B cell (primary cell): Measurements from ENCODE around the gene CTNNA3. TPM values are rescaled to one million over a fixed set of nuclear protein-coding genes. Genes with fewer than 3 reads are reported as not detected.

Experiments
- ATAC-seq: fragments of 200-7000 bp; cut with Tn5 transposase; one replicate; pipeline ENCODE4 v1.10.0; 2021; ENCODE audit warnings: low read depth, mild to moderate bottlenecking, moderate number of reproducible peaks, moderate library complexity
- CTCF ChIA-PET: fragments of 350-600 bp; sonication (Branson Sonifier 250); formaldehyde crosslinking; loops from one replicate; lab custom pipeline; 2021; ENCODE audit warnings: antibody characterized with exemption, inconsistent platforms; lab: Charles Lee
- POLR2A ChIA-PET: fragments of 350-600 bp; sonication (Branson Sonifier 250); formaldehyde crosslinking; loops from one replicate; lab custom pipeline; 2021; ENCODE audit warnings: antibody characterized with exemption; lab: Charles Lee
- DNase-seq: peaks from one replicate; pipeline ENCODE4 v3.0.0; 2013
- H2AFZ ChIP-seq: 2 replicates; pipeline ENCODE4 v1.6.1; 2012; ENCODE audit warnings: mild to moderate bottlenecking, low read depth, low read length; ENCODE audit not compliant: insufficient read depth, poor library complexity, severe bottlenecking
- H3K27ac ChIP-seq, 2 donors: 1 replicate in 1 of 2; 2 replicates in 1 of 2; pipeline ENCODE4 v1.5.1; 2012 to 2013; ENCODE audit warnings: low read length in 2 of 2, mild to moderate bottlenecking in 2 of 2, moderate library complexity in 1 of 2
- H3K27me3 ChIP-seq, 4 experiments: fragments of 200-600 bp in 1 of 4; sonication (generic) in 1 of 4; replicated peaks in 1 of 4; 1 replicate in 2 of 4; 2 replicates in 2 of 4; pipeline versions ENCODE4 v1.6.1 to v1.7.0; 2013 to 2016; ENCODE audit warnings: low read length in 3 of 4, mild to moderate bottlenecking in 2 of 4, mixed read lengths in 1 of 4, moderate library complexity in 1 of 4; ENCODE audit not compliant: insufficient read depth in 4 of 4, control insufficient read depth in 3 of 4; ENCODE audit errors: control extremely low read depth in 1 of 4
- H3K36me3 ChIP-seq, 2 experiments: replicated peaks in 1 of 2; 1 replicate in 1 of 2; 2 replicates in 1 of 2; pipeline versions ENCODE4 v1.6.1 to v1.7.1; 2013; ENCODE audit warnings: low read length in 1 of 2; ENCODE audit not compliant: insufficient read depth in 2 of 2, control insufficient read depth in 1 of 2; ENCODE audit errors: control extremely low read depth in 1 of 2, extremely low read depth in 1 of 2
- H3K4me1 ChIP-seq, 2 donors: fragments of 200-600 bp in 1 of 2; sonication (generic) in 1 of 2; 1 replicate in 1 of 2; 2 replicates in 1 of 2; pipeline versions ENCODE4 v1.5.1 to v1.6.1; 2013 to 2017; ENCODE audit warnings: low read length in 2 of 2; ENCODE audit not compliant: control insufficient read depth in 2 of 2, insufficient read depth in 2 of 2
- H3K4me2 ChIP-seq: replicated peaks from 2 replicates; pipeline ENCODE3; 2012; ENCODE audit warnings: mild to moderate bottlenecking, low read depth, low read length; ENCODE audit not compliant: poor library complexity, severe bottlenecking
- H3K4me3 ChIP-seq, 5 experiments: fragments of 200-600 bp in 1 of 5; sonication (generic) in 1 of 5; 1 replicate in 3 of 5; 2 replicates in 2 of 5; pipeline versions ENCODE4 v1.5.1 to v1.7.0; 2011 to 2016; ENCODE audit warnings: low read length in 4 of 5, mild to moderate bottlenecking in 4 of 5, low read depth in 2 of 5, control low read depth in 1 of 5, moderate library complexity in 1 of 5; ENCODE audit not compliant: insufficient read depth in 1 of 5; ENCODE audit errors: control extremely low read depth in 1 of 5, extremely low read depth in 1 of 5
- H3K79me2 ChIP-seq: fragments of 200-600 bp; sonication (generic); one replicate; pipeline ENCODE4 v1.6.0; 2016; ENCODE audit warnings: low read length; ENCODE audit not compliant: control insufficient read depth, insufficient read depth
- H3K9ac ChIP-seq: fragments of 200-600 bp; sonication (generic); 2 replicates; pipeline ENCODE4 v1.6.1; 2017; ENCODE audit warnings: mild to moderate bottlenecking, low read length, moderate library complexity
- H3K9me3 ChIP-seq, 3 donors: one replicate each; pipeline versions ENCODE4 v1.6.1 to v1.7.1; 2013; ENCODE audit warnings: low read length in 2 of 3; ENCODE audit not compliant: control insufficient read depth in 2 of 3, insufficient read depth in 1 of 3; ENCODE audit errors: control extremely low read depth in 1 of 3
- H4K20me1 ChIP-seq: 2 replicates; pipeline ENCODE4 v1.6.0; 2012; ENCODE audit warnings: mild to moderate bottlenecking, low read length; ENCODE audit not compliant: insufficient read depth, control insufficient read depth, poor library complexity, severe bottlenecking
- H3K27ac Mint-ChIP-seq: one replicate; pipeline ENCODE4 v1.8.0; 2021; ENCODE audit warnings: mixed read lengths
- H3K27me3 Mint-ChIP-seq: one replicate; pipeline ENCODE4 v1.8.0; 2021; ENCODE audit warnings: mixed read lengths
- H3K4me1 Mint-ChIP-seq: one replicate; pipeline ENCODE4 v1.8.0; 2021; ENCODE audit warnings: mixed read lengths
- H3K4me3 Mint-ChIP-seq: one replicate; pipeline ENCODE4 v1.8.0; 2021; ENCODE audit warnings: mixed read lengths
- H3K9me3 Mint-ChIP-seq: one replicate; pipeline ENCODE4 v1.8.0; 2022; ENCODE audit warnings: mixed read lengths; ENCODE audit not compliant: insufficient read depth
- EZH2 ChIP-seq: IDR thresholded peaks from 2 replicates; pipeline ENCODE4 v1.6.1; 2012; ENCODE audit warnings: borderline replicate concordance, low read depth, mild to moderate bottlenecking, moderate library complexity, low read length; ENCODE audit not compliant: insufficient read depth, poor library complexity, severe bottlenecking
- WGBS: methylation state at CpG from one replicate; pipeline ENCODE4 v1.1.5; 2013; ENCODE audit warnings: missing lambda C conversion rate; ENCODE audit not compliant: insufficient coverage; 5-methylcytosine and 5-hydroxymethylcytosine counted together
- intact Hi-C: fragments of 100-400 bp; cut with micrococcal nuclease; formaldehyde crosslinking; loops from one replicate; pipeline ENCODE4 v1.10.0; 2022
- polyA plus RNA-seq: library from polyadenylated mRNA; depleted of rRNA; stranded (reverse); fragments of >200 nt; gene quantifications from 2 replicates; pipeline ENCODE4 v1.2.3, GENCODE V29; 2012
- total RNA-seq, 2 donors: library from RNA; stranded (reverse); fragments of 120-200 nt in 1 of 2; gene quantifications; 1 replicate in 1 of 2; 2 replicates in 1 of 2; pipeline versions ENCODE4 v1.2.3 to v1.2.4, GENCODE V29; 2013 to 2022
- TF ChIP-seq, protein P1 (sequence below): fragments of 200-600 bp; IDR thresholded peaks from one replicate; pipeline ENCODE4 v1.8.0; 2022; ENCODE audit warnings: antibody characterized with exemption, mild to moderate bottlenecking

Gene CTNNA3
- total and polyA plus RNA-seq, 2 donors (not counting 1 experiment from before 2014, with no cell fraction given), result 0.01 TPM; not detected in 1

DNA sequence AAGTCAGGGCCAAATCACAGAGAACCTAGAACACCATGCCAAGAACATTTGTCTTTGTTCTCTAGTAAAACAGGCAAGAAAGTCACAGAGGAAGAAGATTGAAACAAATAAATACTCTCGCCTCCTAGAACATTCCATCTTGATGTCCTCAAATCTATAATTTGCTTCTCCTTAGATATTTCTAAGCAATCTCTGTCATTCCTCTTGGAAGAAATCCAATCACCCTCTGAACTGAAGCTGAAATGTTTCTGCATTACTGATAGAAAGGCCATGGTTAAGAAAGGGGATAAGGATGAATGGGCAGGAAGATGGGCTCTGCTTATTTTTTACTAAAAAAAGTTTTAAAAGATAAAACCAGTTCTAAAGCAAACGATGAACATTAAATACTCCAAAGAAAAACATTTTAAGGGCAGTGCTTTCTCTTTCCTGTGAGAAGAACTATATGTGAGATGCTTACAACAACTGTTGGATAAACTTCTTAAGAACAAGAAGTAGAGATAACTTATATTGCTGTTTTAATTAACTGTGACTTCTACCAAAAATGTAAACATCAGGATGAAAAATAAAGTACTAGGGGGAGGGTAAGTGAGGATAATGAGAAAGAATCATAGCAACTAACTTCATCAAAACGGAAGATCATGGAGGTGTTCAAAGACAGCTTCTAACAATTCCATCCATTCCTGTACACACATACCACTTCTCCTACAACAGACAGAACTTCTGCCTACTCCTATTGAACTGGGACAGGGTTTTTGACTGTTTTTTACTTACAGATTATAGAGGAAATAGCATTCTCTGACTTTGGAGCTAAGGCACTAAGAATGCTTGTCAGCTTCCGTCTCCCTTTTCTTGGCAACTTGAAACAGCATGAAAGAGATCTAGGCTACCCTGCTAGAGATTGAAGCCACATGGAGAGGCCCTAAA lies 923.2 kb downstream of the CTNNA3 start:
- 100% methylated on average over 1 of the region's 4 CpGs for WGBS

DNA sequence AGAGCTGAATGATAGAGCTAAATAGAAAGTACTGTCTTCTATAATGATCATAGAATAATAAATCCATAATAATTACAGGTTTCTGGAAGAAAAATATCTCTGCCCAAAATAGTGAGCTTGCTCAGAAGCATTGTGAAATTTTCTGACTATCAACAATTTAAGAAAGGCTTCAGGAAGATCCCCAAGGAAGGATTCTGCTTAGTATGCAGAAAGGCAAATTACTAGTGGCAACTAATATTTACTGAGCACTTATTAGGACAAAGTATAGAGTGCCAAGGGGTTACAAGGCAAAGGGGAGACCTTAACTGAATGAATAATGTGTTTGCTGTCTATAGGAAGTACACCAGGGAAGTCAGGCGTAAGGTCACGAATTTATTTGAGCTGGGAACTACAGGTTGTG lies 928.3 kb downstream of the CTNNA3 start:
- TF ChIP-seq EZH2, result no peak
- TF ChIP-seq, protein P1, sequence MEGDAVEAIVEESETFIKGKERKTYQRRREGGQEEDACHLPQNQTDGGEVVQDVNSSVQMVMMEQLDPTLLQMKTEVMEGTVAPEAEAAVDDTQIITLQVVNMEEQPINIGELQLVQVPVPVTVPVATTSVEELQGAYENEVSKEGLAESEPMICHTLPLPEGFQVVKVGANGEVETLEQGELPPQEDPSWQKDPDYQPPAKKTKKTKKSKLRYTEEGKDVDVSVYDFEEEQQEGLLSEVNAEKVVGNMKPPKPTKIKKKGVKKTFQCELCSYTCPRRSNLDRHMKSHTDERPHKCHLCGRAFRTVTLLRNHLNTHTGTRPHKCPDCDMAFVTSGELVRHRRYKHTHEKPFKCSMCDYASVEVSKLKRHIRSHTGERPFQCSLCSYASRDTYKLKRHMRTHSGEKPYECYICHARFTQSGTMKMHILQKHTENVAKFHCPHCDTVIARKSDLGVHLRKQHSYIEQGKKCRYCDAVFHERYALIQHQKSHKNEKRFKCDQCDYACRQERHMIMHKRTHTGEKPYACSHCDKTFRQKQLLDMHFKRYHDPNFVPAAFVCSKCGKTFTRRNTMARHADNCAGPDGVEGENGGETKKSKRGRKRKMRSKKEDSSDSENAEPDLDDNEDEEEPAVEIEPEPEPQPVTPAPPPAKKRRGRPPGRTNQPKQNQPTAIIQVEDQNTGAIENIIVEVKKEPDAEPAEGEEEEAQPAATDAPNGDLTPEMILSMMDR, result no peak

More for the DNA sequence above, 923.2 kb downstream of the CTNNA3 start:
- no peak overlapping the region for H3K9ac ChIP-seq
- CTCF ChIA-PET, result no interaction called here
- Mint-ChIP-seq H3K9me3 (peaks cover 3% of the 10 kb centered on the region), H3K4me1 (no peaks in the 10 kb centered on the region), H3K27ac (no peak overlapping the region), H3K4me3 (no peak overlapping the region), H3K27me3 (no peaks in the 10 kb centered on the region)
- POLR2A ChIA-PET, result no interaction called here
- no peak for ATAC-seq
- no peaks in the 10 kb centered on the region for H3K4me1 ChIP-seq
- no peaks in the 10 kb centered on the region for H3K9me3 ChIP-seq
- intact Hi-C loops, result no loop called here
- no peaks in the 10 kb centered on the region for H3K36me3 ChIP-seq
- DNase-seq, result no peak
- no peak overlapping the region for H3K4me3 ChIP-seq
- no peaks in the 10 kb centered on the region for H4K20me1 ChIP-seq
- no peak overlapping the region for H3K27ac ChIP-seq
- H3K4me2 ChIP-seq, result no peak overlapping the region
- TF ChIP-seq, protein P1, result no peak
- no peak for TF ChIP-seq EZH2
- H3K79me2 ChIP-seq, result no peaks in the 10 kb centered on the region
- H2AFZ ChIP-seq, result no peak overlapping the region
- H3K27me3 ChIP-seq, result no peaks in the 10 kb centered on the region

More for the DNA sequence above, 928.3 kb downstream of the CTNNA3 start:
- no peaks in the 10 kb centered on the region for H4K20me1 ChIP-seq
- H3K36me3 ChIP-seq, result no peaks in the 10 kb centered on the region
- H3K4me1 ChIP-seq, result no peaks in the 10 kb centered on the region
- no peak overlapping the region for H3K27ac ChIP-seq
- ATAC-seq (no peak), DNase-seq (no peak)
- Mint-ChIP-seq H3K4me3 (no peak overlapping the region), H3K27me3 (no peaks in the 10 kb centered on the region), H3K9me3 (no peaks in the 10 kb centered on the region), H3K27ac (no peak overlapping the region), H3K4me1 (no peaks in the 10 kb centered on the region)
- H2AFZ ChIP-seq, result no peak overlapping the region
- no peak overlapping the region for H3K9ac ChIP-seq
- no peak overlapping the region for H3K4me3 ChIP-seq
- POLR2A ChIA-PET, result no interaction called here
- 0% methylated on average over 1 of the region's 2 CpGs for WGBS
- H3K9me3 ChIP-seq, result no peaks in the 10 kb centered on the region
- intact Hi-C loops, result no loop called here
- CTCF ChIA-PET, result no interaction called here
- H3K27me3 ChIP-seq, result no peaks in the 10 kb centered on the region
- no peaks in the 10 kb centered on the region for H3K79me2 ChIP-seq
- no peak overlapping the region for H3K4me2 ChIP-seq
